Measurements from ENCODE around the gene RAB40C.

Gene RAB40C

GRCh38 chr16:671353-672131 is 81.7 kb downstream of the RAB40C start:
- DNase-seq: no peak

GRCh38 chr16:672371-672770 is 82.5 kb downstream of the RAB40C start:
- no peak for DNase-seq

GRCh38 chr16:672851-673250 is 83.0 kb downstream of the RAB40C start:
- DNase-seq: no peak

- no peak for DNase-seq
These were observed 83.6 kb downstream of the RAB40C start for GRCh38 chr16:673399-673991.

- DNase-seq: no peak
These were observed 84.5 kb downstream of the RAB40C start for GRCh38 chr16:674214-674881.

GRCh38 chr16:674968-675883 is 85.4 kb downstream of the RAB40C start, which contains the start of gene RHBDL1:
Gene RHBDL1 (plus strand): TSS chr16:675671. CDS start chr16:675791, 120 bp downstream.
- DNase-seq: peak; percentile 67

- no peak for DNase-seq
These were observed 86.2 kb downstream of the RAB40C start for GRCh38 chr16:675884-676564.

- no peak for DNase-seq
These were observed 86.7 kb downstream of the RAB40C start for GRCh38 chr16:676565-676902.

- no peak for DNase-seq
These were observed 87.0 kb downstream of the RAB40C start for GRCh38 chr16:676913-677312.

- no peak for DNase-seq
These were observed 87.7 kb downstream of the RAB40C start for GRCh38 chr16:677316-678190.

GRCh38 chr16:678209-678857 is 88.5 kb downstream of the RAB40C start:
- no peak for DNase-seq
